Skin of body (tissue), 2 donors: Measurements from ENCODE around the gene FAM180A. TPM values are rescaled to one million over a fixed set of nuclear protein-coding genes. Genes with fewer than 3 reads are reported as not detected.
A peak's percentile ranks its signal among the peaks of the same experiment; 100 is the strongest.
"Not testable (repeated sequence)": the region's sequence is repeated elsewhere in the genome, so short reads cannot be mapped to it uniquely, and the experiment has no call there.

Experiments
- DNase-seq: peaks from one replicate; lab custom pipeline; 2025; lab: John Stamatoyannopoulos, UW
- total RNA-seq: library from RNA; depleted of rRNA; stranded (reverse); fragments of >200 nt; gene quantifications from one replicate; pipeline ENCODE4 v1.2.3, GENCODE V29; 2014

FAM180A gene
- total RNA-seq: 2.8 TPM

DNA sequence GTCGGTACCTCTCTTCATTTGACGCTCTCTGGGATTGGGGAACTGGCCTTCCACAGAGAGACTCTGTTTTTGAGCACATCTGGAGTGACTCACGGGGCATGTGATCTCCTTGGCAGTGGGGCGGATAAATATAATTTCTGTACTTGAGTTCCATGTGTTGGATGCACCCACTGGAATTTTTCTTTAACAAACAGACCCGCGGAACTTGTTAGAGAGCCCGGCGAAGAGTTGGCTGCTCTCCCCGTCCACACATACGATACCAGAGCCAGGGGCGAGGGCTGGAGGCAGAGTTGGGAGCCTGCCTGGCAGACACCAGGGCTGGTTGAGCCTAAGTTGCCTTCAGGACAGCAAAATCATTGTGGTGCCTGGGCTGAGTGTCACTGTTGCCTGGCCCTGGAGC is at the start of gene FAM180A:
FAM180A (minus strand) TSS at position 44 of the 400 bp plus-strand sequence. CDS start 233 bp downstream, outside the sequence.
- peak; percentile 50 for DNase-seq

DNA sequence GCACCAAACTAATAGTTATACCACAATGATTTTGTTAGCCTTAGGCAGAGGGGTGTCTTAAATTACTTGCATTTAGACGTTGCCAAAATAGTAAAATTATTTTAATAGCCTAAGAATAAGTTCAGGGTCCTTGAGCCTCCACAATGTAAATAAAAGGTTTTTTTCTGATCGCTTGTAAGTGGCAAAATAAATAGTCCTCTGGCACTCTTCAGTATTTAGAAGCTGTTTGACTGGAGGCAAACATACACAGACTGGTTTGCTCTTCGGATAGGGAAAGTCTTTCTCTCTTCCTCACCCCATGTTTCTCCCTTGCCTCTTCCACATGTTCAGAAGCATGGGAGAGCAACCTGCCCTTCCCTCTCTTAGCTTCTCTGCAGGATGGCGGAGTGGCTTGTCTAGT is 49.5 kb upstream of the FAM180A start:
- DNase-seq: no peak

DNA sequence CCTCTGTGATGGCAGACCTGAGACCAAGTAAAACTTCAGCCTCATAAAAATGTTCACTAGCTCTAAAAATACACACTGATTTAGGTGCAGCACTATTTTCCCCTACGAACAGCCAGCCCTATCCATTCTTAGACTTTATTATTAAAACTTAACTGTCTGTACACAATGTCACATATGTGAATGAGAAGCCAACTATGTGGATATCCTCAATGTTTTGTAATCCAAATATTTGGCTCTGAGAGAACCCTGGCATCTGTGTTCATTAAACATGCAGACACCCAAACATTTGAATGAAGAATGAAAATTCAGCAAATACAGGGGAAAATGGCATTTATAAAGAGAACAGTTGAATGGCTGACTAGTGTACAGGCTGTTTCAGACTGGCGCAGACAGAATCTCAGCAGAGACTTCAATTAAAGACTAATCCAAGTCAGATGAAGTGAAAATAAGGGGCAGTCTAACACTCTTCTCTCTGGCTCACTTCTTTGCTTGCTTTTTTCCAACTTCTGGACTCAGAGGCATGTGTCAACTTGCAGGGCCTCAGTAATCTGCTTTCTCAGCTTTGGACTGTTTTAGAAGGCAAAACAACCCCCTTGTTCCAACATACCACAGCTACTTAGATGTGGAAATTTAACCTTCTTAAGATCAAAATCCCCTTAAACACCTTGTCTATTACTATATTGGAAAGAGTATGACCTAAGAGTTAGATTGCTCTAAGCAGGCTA is 47.4 kb upstream of the FAM180A start:
- peak; percentile 34 for DNase-seq

DNA sequence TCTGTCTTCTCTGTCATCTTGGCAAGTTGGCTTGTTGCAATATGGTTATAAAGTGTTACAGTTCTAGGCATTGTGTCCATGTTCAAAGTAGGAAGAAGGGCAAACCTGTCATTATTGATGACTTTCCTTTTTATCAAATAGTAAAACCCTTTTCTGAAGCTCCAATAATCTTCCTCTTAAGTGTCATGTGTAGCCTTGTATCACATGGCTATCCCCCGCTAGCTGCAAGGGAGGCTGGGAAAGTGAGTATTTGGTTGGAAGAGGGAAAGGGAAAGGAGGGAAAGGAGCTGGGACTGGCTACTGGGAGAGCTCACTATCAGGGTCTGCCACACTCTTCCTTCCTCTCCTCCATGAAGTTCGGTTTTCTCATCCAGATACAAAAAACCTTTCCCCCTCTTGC is 45.2 kb upstream of the FAM180A start:
- DNase-seq: no peak

DNA sequence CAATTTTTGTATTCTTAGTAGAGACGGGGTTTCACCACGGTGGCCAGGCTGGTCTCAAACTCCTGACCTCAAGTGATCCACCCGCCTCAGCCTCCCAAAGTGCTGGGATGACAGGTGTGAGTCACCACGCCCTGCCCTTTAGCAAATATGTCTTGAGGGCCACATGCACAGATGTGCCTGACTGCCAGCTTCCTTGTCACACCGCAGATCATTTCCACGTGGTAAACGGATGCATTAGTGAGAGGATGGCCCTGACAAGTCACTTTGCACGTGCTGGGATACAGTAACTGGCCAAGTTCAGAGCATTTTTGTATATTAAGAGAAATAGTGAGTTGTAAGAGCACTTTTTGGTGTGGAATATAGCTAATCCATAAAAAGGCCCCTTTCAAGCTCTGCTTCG is 44.3 kb upstream of the FAM180A start:
- DNase-seq: no peak

DNA sequence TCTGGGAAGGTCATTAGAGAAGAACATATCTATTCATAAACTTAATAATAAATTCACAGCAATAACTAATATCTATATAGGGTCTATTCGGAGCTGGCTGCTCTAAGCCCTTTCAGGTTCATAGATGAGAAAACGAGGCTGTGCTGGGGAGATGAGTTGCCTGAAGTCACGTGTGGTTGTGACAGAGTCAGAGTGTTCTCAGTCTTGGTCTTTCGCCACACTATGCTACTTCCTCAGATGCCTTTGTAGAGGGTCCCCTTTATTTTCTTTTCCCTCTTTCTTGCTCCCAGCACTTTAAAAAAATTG is 43.7 kb upstream of the FAM180A start:
- DNase-seq: no peak

DNA sequence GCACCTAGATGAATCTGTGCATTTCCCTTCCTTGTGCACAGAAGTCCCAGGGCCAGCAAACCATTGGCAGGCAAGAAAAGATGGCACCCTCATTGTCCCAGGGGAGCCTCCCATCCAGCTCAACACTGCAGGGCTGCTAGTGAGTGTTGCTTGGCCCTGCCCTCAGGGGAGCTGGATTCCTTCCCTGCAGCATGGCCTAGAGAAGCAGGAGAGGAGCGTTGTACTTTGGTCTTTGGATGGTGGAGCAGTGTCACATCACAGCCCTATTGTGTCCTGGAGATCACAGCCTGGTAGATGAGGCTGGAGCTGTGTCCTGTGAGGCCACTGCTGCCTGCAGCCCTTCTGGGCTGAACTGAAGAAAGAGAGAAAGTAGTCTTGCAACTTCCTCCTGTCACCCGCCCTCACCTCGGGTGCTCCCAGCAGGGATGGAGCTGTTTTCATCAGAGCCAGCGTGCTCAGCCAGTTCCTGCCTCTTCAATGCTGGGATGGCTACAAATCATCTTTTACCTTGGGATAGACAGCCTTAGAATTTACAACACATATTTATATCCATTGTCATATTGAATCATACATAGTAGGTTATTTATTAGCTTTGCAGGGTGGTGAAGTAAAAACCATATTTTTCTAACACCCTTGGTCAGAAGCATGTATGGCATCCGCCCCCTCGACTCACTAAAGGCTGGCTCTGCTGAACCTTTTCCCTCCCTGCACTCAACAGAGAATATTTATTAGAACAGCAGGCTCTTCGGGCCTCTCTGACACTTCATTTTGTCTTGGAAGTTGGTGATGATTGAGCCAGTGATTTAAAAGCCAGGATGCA is 43.1 kb upstream of the FAM180A start:
- no peak for DNase-seq

DNA sequence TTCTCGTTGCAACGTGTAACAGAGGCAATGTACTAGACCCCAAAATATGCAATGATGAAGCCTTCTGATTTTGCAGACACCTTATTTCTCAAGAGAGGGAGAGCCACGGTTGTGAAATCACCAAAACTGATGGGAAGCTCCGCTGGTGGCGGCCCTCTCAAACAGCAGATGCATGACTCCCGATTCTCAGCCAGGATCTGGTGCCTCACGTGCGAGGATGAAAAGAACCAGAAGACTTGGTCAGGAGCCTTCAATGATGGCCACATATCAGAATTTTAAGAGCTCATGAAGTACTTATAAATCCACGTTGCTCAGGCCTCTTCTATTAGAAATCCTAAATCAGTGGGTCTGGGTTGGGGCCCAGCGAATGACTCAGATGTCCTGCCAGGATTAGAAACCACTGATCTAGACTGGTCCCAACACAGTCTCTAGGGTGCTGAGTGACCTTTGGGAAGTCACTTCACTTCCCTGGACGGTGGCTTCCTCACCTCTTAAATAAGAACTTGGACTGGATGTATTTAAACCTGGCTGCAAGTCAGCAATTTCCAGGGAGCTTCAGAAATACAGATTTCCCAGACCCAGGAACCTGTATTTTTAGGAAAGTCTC is 41.9 kb upstream of the FAM180A start:
- DNase-seq: no peak

DNA sequence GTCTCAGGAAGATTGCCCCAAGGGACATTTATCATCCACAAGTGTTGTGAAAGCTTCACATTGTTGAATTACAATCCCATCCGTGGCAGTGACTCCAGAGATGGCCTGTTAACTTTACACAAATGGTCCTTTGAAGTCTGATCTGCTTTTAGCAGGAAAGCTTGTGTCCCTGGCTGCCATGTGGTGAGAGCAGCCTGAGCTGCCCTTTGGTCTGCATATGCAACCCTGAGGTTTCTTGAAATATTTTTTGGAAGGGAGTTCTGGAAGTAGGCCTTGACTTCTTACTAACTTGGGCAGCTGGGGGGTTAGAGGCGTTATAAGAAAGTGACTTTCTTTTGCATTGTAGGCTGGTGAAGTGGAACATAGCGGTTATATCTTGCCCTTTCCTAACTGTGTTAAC is 41.3 kb upstream of the FAM180A start:
- DNase-seq: no peak

DNA sequence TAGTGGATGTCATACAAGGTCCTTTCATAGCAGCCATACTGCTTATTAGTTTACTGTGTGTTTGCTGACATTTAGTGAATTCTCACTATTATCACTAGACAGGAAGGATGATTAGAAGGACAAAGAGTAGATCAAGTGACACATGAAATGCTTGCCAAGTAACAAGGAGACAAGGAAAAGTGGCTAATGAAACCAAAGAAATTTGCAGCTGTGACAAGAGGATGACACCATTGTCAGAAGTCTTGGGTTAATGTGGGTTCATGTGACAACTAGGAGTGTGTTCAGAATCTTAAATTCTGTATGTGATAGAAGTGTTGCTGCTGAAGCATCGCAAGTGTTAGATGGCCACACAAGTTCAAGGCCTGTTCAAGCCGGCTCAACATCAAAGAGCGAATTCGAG is 40.8 kb upstream of the FAM180A start:
- DNase-seq: no peak

DNA sequence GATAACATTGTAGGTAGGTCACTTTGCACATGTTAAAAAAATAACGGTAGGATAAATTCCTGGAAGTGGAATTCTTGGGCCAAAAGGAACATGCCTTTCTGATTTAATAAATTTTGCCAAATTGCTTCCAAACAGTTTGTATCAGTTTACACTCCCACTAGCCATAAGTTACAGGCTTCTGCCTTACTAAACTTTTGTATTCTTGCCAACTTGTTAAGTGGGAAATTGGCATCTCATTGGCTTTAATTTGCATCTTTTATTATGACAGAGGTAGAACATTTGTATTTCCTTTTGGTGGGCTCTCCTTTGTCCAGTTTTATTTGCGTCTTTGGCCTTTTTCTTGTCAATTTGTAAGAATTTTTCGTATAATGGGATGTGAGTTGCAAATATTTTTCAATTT is 38.3 kb upstream of the FAM180A start:
- DNase-seq: no peak

DNA sequence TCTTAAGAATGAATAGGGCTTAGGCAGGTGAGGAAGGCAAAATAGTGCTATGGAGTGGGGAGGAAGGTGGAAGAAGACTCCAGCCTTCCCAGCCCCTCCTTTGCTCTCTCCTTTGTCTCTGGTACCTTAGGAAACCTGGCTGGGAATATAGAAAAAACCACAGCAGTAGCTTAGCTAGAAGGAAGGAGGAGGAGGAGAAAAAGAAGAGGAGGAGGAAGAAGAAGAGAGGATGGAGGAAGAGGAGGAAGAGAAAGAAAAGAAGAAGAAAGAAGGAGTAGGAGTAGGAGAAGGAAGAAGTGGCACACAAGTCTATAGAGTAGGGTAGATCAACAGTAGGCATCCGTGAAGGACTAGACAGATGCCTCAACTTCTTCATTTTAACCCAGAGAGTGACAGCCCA is 36.5 kb upstream of the FAM180A start:
- no peak for DNase-seq

DNA sequence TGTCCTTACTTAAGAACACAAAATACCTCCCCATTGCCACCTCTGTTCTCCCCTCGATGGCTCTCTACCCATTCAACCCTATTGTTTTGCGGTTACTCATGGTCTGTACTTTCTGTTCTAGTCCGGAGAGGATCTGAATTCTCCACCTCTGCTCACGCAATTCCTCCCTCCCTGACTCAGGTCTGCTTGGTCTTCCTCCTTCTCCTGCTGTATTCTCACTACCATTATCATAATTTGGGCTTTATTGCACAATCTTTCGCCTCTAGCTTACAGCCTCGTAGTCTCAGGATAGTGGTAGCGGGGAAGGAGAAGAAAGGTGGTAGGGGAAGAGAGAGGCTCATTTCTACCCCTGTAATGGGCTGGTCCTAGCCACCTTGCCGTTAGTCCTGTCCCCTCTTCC is 35.4 kb upstream of the FAM180A start:
- no peak for DNase-seq

DNA sequence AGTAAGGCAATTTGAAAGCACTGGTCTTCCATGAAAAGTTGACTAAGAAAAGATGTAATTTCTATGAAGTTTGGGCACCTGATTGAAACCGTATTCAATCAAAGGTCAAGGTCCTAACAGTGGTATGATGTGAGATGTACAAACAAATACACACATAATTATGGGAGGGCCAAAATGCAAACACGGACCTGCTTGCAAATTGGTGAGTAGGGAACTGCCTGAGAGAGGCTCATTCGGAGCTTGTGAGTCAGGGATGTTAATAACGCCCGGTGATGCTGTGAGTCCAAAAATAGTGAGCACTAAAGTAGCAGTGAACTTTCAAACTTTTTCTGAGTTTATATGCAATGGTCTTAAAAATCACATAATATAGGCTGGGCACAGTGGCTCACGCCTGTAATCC is 34.2 kb upstream of the FAM180A start:
- no peak for DNase-seq

DNA sequence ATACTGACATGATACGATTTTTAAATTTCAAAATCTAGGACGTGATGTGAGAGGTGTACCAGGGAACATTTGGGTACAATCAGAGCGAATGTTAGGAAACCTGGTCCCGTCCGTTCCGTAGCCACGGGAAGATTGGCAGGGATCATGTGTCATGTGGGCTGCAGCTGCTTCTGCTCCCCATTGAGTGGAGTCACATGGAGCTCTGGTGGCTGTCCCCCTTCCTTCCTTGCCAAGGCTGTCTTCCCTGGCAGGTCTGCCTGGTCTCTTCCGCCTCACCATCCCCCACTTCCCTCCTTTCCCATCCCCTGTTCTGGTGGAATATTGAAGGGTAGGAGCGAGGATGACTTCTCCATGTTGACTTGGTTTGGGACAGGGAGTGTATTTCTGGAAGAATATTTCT is 33.8 kb upstream of the FAM180A start:
- no peak for DNase-seq

DNA sequence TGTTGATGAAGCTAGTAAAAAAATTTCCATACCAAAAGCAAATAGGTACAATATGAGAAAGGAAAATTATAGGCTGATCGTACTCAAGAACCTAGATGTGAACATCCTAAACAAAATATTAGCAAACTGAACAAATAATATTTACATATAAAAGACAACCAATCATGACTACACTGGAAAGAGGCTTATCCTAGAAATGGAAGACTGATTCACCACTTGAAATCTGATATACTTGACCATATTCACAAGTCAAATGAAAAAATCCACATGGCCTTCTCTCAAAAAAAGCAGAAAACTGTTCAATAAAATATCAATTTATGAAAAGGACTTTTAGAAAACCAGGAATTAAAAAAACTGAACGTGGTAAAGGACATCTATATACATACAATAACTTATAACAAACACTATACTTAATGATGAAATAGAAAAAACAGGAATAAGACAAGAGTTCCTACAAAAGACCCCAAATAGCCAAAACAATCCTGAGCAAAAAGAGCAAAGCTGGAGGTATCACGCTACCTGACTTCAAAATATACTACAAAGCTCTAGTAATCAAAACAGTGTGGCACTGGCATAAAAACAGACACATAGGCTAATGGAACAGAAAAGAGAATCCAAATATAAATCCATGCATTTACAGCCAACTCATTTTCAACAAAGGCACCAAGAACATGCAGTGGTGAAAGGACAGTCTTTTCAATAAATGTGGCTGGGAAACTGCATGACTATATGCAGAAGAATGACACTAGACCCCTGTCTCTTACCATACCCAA is 29.2 kb upstream of the FAM180A start:
- no peak for DNase-seq

DNA sequence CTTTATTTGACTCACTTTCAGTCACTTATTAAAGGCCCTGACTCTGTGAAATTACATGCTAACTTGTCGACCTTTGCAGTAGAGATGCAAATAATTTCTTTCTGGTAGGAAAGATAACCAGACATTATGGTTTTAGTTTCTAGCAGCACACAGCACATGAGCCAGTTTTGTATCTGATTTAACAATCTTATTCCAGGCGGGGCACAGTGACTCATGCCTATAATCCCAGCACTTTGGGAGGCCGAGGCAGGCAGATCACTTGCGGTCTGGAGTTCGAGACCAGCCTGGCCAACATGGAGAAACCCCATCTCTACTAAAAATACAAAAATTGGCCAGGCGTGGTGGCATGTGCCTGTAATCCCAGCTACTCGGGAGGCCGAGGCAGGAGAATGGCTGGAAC is 27.3 kb upstream of the FAM180A start:
- DNase-seq: not testable (repeated sequence)

DNA sequence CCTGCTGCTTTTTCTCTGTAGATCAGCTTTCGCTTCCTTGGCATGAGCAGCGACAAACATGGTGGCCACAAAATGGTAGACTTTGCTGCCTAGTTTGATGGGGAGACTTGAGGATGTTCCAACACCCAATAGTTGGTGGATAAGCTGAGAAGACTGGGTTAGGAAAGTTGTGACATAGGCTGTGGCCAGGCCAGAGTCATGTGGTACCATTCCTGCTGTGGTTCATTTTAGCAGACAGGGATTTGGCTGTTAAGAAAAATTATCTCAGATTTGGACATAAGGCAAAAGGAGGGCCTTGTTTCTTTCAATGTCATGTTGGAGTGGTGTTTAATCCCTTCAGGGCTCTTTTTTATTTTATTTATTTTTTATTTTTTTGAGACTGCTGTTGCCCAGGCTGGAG is 26.6 kb upstream of the FAM180A start:
- DNase-seq: no peak

DNA sequence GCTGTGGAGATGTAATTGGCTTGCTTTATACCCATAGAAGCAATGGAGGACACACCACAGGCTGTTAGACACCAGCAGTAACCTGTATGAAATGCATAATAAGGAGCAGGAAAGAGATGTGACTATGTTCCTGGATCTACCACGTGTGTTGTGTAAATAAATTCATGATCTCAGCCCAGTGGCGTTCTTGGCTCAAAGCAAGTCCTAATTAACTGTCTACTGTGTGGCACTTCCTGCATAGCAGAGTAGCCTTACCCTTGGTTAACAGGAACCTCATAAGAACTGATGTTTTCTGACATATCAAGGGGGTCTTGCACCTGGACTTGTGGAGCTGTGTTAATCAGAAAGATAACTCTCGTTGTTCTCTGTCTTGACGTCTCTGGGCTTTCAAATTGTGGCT is 25.7 kb upstream of the FAM180A start:
- DNase-seq: peak; percentile 16

DNA sequence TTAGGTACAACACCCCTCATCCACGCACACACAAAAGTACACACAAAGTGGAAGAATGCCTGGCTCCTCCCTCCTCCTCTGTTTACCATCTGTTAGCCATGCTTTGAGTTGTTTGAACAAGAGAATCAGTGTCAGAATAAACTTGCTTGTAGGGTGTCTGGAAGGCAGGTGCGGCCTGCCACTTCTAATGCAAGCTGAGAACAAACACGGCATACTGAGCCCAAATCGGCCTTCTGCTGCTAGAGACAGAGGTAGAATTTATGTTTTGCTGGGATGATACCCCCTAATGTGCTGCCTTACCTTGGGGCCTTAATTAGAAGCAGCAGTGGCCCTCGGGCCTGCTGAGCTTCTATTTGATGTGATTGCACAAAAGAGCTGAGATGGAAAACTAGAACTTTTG is 24.9 kb upstream of the FAM180A start:
- no peak for DNase-seq

DNA sequence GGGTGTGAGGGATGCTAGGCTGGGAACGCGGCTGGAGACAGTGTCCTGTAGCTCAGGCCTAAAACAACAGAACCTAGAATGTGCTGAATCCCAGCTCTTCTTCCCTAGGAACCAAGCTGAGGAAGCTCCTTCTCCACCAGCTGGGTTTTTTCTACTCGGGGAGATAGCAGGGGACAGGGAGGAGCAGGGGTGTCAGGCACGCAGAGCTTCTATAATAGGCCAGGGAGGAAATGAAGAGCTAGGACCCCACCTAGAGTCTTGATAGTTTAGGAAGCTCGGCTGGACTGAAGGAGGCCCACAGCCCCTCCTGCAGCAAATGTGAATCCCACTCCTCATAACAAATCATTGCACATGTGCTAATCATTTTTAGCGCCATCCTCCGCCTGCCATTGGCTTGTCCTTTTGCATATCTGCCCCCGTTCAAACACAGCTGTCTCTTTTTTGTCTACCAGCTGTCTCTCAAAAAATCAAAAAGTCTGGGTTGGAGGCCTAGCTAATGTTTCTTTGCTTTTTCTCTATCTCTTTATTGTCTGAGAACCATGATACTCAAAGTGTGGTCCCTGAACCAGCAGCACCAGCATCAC is 24.1 kb upstream of the FAM180A start:
- DNase-seq: no peak
